Measurements from ENCODE around the gene APCS.

DNA sequence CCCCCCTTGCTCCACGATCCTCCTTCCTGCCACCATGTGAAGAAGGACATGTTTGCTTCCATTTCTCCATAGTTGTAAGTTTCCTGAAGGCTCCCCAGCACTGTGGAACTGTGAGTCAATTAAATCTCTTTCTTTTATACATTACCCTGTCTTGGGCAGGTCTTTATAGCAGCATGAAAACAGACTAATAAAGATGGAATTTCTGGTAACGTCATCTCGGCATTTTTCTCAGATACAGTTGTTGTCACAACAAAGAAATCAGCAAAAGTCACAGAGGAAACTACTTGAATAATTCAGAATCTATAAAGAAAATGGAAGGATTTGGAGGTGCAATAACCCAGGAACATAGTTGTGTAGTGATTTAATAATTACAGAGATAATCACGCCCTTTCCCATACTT is 4.4 kb downstream of the APCS start:
- no peak for TF ChIP-seq EP300 (IDR thresholded peaks at IDR 0.05; ENCODE audit: borderline replicate concordance)
- TF ChIP-seq TAF1 (IDR thresholded peaks at IDR 0.05; ENCODE audit: low read depth), result no peak
- no peak for TF ChIP-seq TCF12 (IDR thresholded peaks at IDR 0.05; ENCODE audit: low read depth)
- TF ChIP-seq FOXM1 (IDR thresholded peaks at IDR 0.05; ENCODE audit: borderline replicate concordance, low read depth), result no peak
- TF ChIP-seq, protein P1, sequence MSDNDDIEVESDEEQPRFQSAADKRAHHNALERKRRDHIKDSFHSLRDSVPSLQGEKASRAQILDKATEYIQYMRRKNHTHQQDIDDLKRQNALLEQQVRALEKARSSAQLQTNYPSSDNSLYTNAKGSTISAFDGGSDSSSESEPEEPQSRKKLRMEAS (IDR thresholded peaks at IDR 0.05), result no peak
- no peak for TF ChIP-seq RAD21 (IDR thresholded peaks at IDR 0.05; ENCODE audit: low read depth)
- TF ChIP-seq, protein P2, sequence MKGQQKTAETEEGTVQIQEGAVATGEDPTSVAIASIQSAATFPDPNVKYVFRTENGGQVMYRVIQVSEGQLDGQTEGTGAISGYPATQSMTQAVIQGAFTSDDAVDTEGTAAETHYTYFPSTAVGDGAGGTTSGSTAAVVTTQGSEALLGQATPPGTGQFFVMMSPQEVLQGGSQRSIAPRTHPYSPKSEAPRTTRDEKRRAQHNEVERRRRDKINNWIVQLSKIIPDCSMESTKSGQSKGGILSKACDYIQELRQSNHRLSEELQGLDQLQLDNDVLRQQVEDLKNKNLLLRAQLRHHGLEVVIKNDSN (IDR thresholded peaks at IDR 0.05), result no peak
- no peak for TF ChIP-seq EGR1 (IDR thresholded peaks at IDR 0.05)
- TF ChIP-seq CEBPB (IDR thresholded peaks at IDR 0.05), result no peak
- TF ChIP-seq NFIC (IDR thresholded peaks at IDR 0.05), result no peak
- no peak for TF ChIP-seq YY1 (IDR thresholded peaks at IDR 0.05; ENCODE audit: low read depth)
- TF ChIP-seq, protein P3, sequence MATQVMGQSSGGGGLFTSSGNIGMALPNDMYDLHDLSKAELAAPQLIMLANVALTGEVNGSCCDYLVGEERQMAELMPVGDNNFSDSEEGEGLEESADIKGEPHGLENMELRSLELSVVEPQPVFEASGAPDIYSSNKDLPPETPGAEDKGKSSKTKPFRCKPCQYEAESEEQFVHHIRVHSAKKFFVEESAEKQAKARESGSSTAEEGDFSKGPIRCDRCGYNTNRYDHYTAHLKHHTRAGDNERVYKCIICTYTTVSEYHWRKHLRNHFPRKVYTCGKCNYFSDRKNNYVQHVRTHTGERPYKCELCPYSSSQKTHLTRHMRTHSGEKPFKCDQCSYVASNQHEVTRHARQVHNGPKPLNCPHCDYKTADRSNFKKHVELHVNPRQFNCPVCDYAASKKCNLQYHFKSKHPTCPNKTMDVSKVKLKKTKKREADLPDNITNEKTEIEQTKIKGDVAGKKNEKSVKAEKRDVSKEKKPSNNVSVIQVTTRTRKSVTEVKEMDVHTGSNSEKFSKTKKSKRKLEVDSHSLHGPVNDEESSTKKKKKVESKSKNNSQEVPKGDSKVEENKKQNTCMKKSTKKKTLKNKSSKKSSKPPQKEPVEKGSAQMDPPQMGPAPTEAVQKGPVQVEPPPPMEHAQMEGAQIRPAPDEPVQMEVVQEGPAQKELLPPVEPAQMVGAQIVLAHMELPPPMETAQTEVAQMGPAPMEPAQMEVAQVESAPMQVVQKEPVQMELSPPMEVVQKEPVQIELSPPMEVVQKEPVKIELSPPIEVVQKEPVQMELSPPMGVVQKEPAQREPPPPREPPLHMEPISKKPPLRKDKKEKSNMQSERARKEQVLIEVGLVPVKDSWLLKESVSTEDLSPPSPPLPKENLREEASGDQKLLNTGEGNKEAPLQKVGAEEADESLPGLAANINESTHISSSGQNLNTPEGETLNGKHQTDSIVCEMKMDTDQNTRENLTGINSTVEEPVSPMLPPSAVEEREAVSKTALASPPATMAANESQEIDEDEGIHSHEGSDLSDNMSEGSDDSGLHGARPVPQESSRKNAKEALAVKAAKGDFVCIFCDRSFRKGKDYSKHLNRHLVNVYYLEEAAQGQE (IDR thresholded peaks at IDR 0.05; ENCODE audit: low read depth), result no peak
- no peak for TF ChIP-seq ZBTB7A (IDR thresholded peaks at IDR 0.05; ENCODE audit: low read depth)
- TF ChIP-seq CREB1 (IDR thresholded peaks at IDR 0.05; ENCODE audit: low read depth), result no peak
